AG09319 (cell line): ENCODE results near the gene SRSF1.
"Not testable (repeated sequence)": the region's sequence is repeated elsewhere in the genome, so short reads cannot be mapped to it uniquely, and the experiment has no call there.

ENCODE experiments used
- DNase-seq: peaks from one replicate; pipeline ENCODE4 v3.0.0-alpha.2; 2010; ENCODE audit warnings: low read depth; ENCODE audit errors: extremely low read depth
- CTCF ChIP-seq: IDR thresholded peaks from 2 replicates; pipeline ENCODE4 v1.5.1; 2011; ENCODE audit warnings: low read depth, mild to moderate bottlenecking, inconsistent platforms, low read length, moderate library complexity

Gene SRSF1

GRCh38 chr17:57968456-57968855 lies 38.6 kb downstream of the SRSF1 start:
- TF ChIP-seq CTCF = no peak
- no peak for DNase-seq

GRCh38 chr17:57966875-57967274 lies 40.2 kb downstream of the SRSF1 start:
- TF ChIP-seq CTCF = no peak

GRCh38 chr17:57966246-57966645 lies 40.8 kb downstream of the SRSF1 start:
- DNase-seq = no peak
- no peak for TF ChIP-seq CTCF

More at GRCh38 chr17:57966875-57967274, 40.2 kb downstream of the SRSF1 start:
- no peak for DNase-seq

- DNase-seq = no peak
- no peak for TF ChIP-seq CTCF
These were observed 41.4 kb downstream of the SRSF1 start for GRCh38 chr17:57965521-57966160.

GRCh38 chr17:57963149-57963511 lies 43.9 kb downstream of the SRSF1 start:
- DNase-seq = no peak
- TF ChIP-seq CTCF = no peak

GRCh38 chr17:57962279-57963148 lies 44.5 kb downstream of the SRSF1 start:
- DNase-seq = no peak
- no peak for TF ChIP-seq CTCF

- TF ChIP-seq CTCF = no peak
- no peak for DNase-seq
These were observed 47.1 kb downstream of the SRSF1 start for GRCh38 chr17:57959929-57960328.

GRCh38 chr17:57958391-57958790 lies 48.7 kb downstream of the SRSF1 start:
- DNase-seq = not testable (repeated sequence)
